A549 treated with AZD9567 at 1 μM for 4 hours (cell line): Measurements from ENCODE around the gene SLC9A8. TPM values are rescaled to one million over a fixed set of nuclear protein-coding genes. Genes with fewer than 3 reads are reported as not detected.

Experiments
- total RNA-seq: library from RNA; stranded (reverse); fragments of 200-300 nt; extraction: Qiagen RNA extraction; gene quantifications from 5 replicates; pipeline ENCODE4 v1.2.3, GENCODE V29; 2022; ENCODE audit not compliant: insufficient read depth

Gene SLC9A8, protein sequence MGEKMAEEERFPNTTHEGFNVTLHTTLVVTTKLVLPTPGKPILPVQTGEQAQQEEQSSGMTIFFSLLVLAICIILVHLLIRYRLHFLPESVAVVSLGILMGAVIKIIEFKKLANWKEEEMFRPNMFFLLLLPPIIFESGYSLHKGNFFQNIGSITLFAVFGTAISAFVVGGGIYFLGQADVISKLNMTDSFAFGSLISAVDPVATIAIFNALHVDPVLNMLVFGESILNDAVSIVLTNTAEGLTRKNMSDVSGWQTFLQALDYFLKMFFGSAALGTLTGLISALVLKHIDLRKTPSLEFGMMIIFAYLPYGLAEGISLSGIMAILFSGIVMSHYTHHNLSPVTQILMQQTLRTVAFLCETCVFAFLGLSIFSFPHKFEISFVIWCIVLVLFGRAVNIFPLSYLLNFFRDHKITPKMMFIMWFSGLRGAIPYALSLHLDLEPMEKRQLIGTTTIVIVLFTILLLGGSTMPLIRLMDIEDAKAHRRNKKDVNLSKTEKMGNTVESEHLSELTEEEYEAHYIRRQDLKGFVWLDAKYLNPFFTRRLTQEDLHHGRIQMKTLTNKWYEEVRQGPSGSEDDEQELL
- total RNA-seq, result 6.3 to 8.5 TPM (median 8.1 TPM) in 5 replicates

DNA sequence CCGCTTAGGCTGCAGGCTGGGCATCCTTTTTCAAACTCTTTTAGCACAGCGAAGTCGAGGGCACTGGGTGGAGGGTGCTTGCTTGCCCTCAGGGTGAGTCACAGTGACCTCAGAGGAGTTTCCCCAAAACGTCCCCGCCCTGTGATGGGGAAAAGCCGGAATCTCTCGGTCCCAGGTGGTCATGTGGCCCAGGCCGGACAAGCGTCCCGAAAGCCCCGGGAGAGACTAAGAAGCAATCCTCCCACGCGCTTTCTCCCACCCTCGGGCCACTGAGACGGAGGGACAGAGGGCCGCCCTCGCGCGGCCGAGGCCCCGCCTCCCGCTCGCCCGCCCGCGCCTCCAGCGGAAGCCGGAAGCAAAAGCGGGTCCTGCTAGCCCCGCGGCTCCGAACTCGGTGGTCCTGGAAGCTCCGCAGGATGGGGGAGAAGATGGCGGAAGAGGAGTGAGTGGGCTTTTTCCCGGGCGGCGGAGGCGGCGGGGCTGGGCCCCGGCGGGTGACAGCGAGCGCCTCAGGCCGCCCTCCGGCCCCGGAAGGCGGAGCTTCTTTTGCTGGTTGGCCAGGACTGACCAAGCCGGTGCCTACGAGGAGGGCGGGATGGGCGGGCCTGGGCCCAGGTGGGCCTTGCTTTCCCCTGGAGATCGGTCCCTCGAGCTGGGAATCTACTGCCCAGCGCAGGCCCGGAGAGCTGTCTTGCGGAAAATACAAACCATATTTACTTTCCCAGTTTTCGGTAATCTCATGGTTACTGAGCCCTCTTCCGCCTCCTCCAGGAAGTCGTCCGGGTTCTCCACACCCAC is at the start of gene SLC9A8:
Gene SLC9A8, plus strand, starts transcription at position 322 of the 798 bp plus-strand sequence. Its CDS starts 95 bp downstream, at position 417.

GRCh38 chr20:49915380-49916145 is 102.9 kb downstream of the SLC9A8 start, which contains the start of gene SPATA2:
TSS of gene SPATA2 (minus strand) at chr20:49915529. CDS start at chr20:49908490, 7,039 bp downstream.

GRCh38 chr20:49936153-49937026 is 123.8 kb downstream of the SLC9A8 start, which contains the start of gene RNF114:
TSS of gene RNF114 (plus strand) at chr20:49936397. CDS start at chr20:49936413, 16 bp downstream.

Other genes starting within 250 kb of the SLC9A8 start
- gene PTGIS, start 244.7 kb upstream of the SLC9A8 start, total RNA-seq, result 0.01 to 0.09 TPM (median 0.02 TPM) in 3 of 5 replicates, not detected in the others
- gene B4GALT5, start 99.0 kb upstream of the SLC9A8 start, total RNA-seq, result 48.6 to 68.1 TPM (median 58.0 TPM) in 5 replicates
- 8.0 to 9.3 TPM (median 8.1 TPM) in 5 replicates for gene SPATA2, start 102.7 kb downstream of the SLC9A8 start, total RNA-seq
- gene RNF114, start 123.6 kb downstream of the SLC9A8 start, total RNA-seq, result 59.0 to 67.5 TPM (median 62.5 TPM) in 5 replicates
- 6.5 to 13.2 TPM (median 12.5 TPM) in 5 replicates for gene SNAI1, start 170.2 kb downstream of the SLC9A8 start, total RNA-seq